GM10266 (cell line): ENCODE data around the gene PLIN5.

ENCODE experiments used
- DNase-seq: peaks from one replicate; pipeline ENCODE4 v3.0.0; 2012; ENCODE audit errors: extremely low spot score
- TF ChIP-seq, protein P1 (sequence below): IDR thresholded peaks from 2 replicates; pipeline ENCODE4 v1.5.1; 2012; ENCODE audit warnings: mild to moderate bottlenecking, low read depth; ENCODE audit not compliant: control insufficient read depth, insufficient read depth; ENCODE audit errors: missing control alignments

Gene PLIN5

DNA sequence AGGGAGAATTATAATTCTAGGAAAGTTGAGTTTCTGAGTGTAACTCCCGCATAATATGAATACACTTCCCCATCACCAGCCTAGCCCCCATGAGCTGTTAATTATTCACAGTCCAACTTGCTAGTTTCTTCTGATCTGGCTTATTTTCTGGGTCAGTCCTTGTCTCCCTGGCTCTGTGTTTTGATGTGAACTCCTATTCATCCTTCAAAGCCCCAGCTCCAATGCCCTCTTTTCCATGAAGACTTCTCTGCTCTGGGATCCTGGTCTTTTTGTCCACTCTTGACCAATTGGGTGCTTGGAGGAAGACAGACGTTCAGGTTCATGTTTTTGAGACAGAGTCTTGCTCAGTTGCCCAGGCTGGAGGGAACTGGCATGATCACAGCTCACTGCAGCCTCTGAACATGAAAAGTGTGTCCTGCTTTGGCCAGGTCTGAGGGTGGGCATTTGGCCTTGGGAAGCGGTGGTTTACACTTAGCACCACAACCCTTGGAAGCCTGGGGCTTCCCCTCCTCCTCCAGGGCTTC lies 4.2 kb upstream of the PLIN5 start:
- TF ChIP-seq, protein P1, sequence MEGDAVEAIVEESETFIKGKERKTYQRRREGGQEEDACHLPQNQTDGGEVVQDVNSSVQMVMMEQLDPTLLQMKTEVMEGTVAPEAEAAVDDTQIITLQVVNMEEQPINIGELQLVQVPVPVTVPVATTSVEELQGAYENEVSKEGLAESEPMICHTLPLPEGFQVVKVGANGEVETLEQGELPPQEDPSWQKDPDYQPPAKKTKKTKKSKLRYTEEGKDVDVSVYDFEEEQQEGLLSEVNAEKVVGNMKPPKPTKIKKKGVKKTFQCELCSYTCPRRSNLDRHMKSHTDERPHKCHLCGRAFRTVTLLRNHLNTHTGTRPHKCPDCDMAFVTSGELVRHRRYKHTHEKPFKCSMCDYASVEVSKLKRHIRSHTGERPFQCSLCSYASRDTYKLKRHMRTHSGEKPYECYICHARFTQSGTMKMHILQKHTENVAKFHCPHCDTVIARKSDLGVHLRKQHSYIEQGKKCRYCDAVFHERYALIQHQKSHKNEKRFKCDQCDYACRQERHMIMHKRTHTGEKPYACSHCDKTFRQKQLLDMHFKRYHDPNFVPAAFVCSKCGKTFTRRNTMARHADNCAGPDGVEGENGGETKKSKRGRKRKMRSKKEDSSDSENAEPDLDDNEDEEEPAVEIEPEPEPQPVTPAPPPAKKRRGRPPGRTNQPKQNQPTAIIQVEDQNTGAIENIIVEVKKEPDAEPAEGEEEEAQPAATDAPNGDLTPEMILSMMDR = no peak
- no peak for DNase-seq

DNA sequence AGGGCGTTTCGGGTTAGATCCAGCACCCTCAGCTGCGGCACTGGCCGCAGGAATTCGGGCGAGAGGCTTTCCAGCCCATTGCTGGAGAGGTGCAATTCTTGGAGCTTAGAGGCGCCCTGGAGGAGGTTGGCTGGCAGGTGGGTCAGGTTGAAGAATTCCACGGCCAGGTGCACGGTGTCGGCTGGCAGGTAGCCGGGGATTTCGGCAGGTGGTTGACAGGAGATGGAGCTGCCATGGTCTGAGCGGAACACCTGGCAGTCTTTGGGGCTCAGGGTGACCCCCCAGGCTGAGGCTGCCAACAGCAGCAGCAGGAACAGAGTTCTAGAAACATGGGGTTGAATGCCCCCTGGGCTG lies 3.6 kb upstream of the PLIN5 start:
- TF ChIP-seq, protein P1 = no peak

DNA sequence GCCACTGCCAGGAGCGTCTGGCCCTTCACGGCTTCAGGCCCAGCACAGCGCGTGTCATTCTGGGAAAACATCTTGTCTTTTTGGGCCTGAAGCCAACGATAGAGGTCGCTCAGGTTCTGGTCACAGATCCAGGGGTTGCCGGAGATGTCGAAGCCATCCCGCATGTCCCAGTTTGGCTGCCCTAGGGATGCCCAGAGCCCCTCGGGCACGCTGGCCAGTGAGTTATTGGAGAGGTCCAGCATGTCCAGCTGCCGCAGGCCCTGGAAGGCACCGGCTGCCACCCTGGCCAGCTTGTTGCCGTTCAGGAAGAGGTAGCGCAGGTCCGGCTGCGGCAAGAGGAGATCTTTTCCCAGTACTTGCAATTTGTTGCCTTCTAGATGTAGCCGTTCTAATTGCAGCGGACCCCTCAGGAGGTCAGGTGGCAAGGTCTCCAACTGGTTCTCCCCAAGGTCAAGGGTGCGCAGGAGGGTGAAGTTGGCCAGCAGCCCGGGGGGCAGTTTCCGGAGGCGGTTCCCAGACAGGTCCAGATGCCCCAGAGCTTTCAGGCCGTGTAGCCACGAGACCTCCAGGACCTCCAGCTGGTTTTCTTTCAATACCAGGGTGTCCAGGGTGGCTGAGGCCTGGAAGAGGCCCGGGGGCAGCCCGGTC lies 3.1 kb upstream of the PLIN5 start:
- no peak for DNase-seq
- TF ChIP-seq, protein P1 = no peak

More for the DNA sequence above, 3.6 kb upstream of the PLIN5 start:
- no peak for DNase-seq

DNA sequence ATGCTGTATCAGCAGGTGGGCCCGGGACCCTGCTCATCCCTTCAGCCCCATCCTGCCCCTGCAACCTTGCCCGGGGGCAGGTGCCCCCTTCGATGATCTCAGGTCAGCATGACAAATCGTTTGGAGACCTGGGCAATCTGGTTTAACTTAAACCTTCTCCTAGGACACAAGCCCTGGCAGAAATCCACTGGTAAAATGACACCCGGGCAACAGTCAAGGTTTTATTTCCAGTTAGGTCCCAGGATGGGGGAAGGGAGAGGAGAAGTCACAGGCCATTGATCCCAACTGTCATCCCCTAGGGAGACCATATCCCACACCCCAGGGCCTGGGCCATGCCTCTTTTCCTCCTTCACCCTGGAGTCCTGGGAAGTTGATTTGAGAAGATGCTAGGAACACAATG lies 1.8 kb upstream of the PLIN5 start:
- TF ChIP-seq, protein P1 = no peak
- no peak for DNase-seq

DNA sequence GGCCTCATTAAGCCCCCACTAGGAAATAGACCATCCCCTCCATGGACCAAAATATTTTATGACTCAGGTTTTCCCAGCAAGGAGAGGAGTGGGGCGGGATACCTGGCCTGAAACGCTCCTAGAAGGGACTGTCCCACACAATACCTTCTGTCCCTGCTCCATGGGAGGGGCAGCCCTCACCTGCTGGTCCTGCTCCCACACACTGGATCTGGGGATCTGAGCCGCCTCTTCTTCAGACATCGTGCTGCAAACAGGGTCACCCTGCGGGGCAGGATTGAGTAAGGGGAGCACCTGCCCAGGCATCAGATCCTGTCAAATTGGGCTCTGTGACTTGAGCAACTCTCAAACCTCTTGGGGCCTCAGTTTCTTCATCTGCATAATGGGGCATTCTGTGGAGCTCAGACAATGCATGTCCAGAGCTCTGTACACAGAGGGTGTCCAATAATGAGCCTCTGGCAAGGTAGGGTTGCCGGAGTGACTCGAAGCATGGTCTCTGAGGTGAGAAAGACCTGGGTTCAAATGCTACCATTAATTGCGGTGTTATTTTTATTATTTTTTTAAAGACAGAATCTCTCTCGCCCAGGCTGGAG lies 1.1 kb downstream of the PLIN5 start:
- TF ChIP-seq, protein P1 = no peak
- no peak for DNase-seq

DNA sequence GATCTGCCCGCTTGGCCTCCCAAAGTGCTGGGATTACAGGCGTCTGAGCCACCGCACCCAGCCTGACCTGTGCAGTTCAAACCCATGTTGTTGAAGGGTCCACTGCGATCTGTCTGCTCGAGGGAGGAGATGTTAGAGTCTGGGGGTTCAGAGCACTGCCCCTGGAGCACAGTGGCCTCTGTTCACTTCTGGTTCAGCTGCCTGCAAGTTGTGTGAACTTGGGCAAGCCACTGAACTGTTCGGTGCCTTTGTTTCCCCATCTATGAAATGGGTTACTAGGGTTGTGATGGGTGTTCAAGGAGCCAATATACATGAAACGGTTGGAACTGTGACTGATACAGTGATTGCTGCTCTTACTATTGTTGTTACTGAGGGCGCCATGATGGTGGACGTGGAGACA lies 1.7 kb downstream of the PLIN5 start:
- DNase-seq = no peak
- TF ChIP-seq, protein P1 = no peak

DNA sequence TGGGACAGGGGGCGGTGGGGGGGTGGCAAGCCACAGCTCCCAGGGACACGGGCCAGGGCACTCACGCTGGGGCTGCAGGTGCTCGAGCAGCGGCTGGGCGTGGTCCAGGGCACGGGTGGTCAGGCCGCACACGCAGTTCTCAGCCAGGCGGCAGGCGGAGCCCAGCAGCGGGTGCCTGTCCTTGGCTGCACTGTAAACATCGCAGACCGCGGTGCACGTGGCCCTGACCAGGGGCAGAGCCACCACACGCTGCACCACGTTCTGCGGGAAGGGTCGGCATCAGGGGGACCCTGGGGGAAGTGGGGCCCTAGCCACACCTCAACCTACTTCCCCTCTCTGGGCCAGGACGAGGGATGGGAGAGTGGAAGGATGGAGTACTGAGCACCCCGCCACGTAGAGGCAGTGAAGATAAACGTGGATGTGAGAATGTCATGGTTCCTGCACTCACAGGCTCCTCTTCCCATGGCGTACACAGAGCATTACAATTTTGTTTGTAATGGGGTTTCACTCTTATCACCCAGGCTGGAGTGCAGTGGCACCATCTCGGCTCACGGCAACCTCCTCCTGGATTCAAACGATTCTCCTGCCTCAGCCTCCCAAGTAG lies 3.4 kb downstream of the PLIN5 start:
- TF ChIP-seq, protein P1 = no peak
- DNase-seq = no peak
